Occipital lobe (tissue), 2 donors: Measurements from ENCODE around the gene SERPINB6. TPM values are rescaled to one million over a fixed set of nuclear protein-coding genes. Genes with fewer than 3 reads are reported as not detected.
A peak's percentile ranks its signal among the peaks of the same experiment; 100 is the strongest.
"Not testable (repeated sequence)": the region's sequence is repeated elsewhere in the genome, so short reads cannot be mapped to it uniquely, and the experiment has no call there.

ENCODE experiments used
- DNase-seq: peaks from one replicate; lab custom pipeline; 2025; lab: John Stamatoyannopoulos, UW
- total RNA-seq: library from RNA; depleted of rRNA; stranded (reverse); fragments of >200 nt; gene quantifications from one replicate; pipeline ENCODE4 v1.2.3, GENCODE V29; 2014

SERPINB6 gene
- total RNA-seq, 1 donor from 2014 or later, result 12.3 TPM

DNA sequence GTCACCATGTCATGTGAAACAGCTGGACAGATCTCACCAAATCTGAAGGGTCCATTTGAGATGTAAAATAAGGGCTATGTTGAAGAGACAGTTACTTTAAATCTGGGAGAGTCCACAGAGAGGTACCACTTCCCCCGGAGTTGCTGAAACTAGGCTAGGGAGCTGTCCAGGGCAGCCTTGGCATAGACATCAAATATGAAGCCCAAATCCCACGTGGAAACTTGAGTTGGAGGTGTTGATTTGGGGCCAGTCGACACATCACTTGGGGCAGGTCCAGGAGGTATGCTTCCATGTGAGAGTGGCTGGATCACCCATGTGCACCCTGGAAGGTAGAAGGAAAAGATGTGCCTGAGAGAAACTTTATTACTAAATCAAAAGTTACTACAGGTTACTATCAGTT is 56.2 kb downstream of the SERPINB6 start:
- DNase-seq, result no peak

DNA sequence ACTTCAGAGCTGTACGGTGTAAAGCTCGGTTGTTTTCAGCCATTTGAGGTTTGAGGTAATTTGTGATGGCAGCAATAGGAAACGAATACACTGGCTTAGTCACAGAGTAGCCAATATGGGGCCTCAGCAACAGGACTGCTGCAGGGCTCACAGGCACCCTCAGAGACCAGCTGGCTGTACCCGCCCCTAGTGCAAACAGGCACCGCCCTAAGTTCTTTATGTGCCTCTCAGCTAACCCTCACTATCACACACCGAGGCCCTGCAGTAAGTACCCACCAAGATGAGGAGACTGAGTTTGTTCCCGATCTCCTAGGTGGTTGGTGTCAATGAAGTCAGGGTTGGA is 57.1 kb downstream of the SERPINB6 start:
- DNase-seq, result no peak

DNA sequence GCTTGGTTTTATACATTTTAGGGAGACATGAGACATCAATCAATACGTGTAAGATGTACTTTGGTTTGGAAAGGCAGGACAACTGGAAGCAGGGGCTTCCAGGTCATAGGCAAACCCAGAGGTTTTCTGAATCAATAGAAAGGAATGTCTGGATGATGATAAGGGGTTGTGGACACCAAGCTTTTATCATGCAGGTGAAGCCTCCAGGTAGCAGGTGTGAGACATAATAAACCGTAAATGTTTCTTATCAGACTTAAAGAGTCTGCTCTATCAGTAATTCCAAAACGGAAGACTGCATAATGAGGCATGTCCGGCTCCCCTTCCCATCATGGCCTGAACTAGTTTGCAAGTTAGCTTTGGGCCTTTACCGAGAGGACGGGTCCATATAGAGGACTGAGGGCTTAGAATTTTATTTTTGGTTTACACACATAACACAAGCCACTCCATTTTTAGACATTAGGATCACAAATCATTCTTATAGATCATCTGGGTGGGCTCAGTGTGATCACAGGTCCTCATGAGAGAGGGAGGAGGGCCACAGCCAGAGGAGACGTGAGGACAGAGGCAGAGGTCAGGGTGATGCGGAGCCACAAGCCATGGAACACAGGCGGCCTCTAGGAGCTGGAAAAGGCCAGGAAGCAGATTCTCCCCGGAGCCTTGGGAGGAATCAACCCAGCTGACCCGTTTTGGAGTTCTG is 57.6 kb downstream of the SERPINB6 start:
- DNase-seq, result no peak

DNA sequence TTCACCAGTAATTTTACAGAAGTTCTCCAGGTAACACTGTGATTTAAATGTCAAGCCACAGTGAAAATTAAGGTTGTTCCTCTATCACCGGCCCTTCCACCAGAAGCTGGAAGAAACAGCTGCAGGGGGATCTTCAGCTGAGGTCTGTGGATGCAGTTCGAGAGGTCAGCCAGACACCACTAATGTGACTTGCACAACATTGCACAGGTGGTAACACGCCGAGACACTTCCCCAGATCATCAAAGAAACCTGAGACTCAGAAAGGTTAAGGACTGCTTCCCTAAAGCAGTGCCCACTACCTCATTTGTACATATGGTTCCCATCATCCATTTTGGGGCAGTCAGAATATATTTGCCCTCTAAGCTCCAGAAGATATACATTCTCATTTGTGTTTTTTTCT is 60.2 kb downstream of the SERPINB6 start:
- DNase-seq, result no peak

DNA sequence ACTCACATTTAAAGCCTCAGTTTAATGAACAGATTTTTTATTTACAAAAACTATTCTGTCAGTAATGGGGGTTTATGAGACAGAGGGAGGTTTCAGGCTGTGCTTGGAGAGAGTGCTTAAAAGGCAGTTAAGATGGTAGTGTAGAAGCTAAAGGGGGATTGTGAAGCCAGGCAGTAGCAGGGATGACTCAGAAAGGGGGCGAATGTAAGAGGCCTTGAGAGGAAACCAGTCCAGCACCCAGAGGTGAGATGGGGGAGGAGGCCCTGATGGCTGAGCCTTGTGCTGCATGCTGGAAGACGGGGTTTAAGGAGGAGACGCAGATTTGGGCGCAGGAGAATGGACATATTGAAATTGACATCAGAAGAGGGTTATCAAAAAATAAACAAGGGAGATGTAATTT is 61.6 kb downstream of the SERPINB6 start:
- no peak for DNase-seq

DNA sequence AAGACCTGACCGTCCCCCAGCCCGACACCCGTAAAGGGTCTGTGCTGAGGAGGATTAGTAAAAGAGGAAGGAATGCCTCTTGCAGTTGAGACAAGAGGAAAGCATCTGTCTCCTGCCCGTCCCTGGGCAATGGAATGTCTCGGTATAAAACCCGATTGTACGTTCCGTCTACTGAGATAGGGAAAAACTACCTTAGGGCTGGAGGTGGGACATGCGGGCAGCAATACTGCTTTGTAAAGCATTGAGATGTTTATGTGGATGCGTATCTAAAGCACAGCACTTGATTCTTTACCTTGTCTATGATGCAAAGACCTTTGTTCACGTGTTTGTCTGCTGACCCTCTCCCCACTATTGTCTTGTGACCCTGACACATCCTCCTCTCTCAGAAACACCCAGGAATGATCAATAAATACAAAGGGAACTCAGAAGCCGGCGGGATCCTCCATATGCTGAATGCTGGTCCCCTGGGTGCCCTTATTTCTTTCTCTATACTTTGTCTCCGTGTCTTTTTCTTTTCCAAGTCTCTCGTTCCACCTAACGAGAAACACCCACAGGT is 62.2 kb downstream of the SERPINB6 start:
- not testable (repeated sequence) for DNase-seq

DNA sequence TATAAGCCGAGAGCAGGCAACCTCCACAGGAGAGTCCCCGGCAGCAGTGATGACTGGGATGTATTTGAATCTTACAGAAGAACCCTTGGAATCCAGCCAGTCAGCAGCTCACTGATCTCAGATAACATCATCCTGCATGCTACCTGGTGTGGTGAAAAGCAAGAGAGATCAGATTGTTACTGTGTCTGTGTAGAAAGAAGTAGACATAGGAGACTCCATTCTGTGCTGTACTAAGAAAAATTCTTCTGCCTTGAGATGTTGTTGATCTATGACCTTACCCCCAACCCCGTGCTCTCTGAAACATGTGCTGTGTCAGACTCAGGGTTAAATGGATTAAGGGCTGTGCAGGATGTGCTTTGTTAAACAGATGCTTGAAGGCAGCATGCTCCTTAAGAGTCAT is 62.9 kb downstream of the SERPINB6 start:
- not testable (repeated sequence) for DNase-seq

DNA sequence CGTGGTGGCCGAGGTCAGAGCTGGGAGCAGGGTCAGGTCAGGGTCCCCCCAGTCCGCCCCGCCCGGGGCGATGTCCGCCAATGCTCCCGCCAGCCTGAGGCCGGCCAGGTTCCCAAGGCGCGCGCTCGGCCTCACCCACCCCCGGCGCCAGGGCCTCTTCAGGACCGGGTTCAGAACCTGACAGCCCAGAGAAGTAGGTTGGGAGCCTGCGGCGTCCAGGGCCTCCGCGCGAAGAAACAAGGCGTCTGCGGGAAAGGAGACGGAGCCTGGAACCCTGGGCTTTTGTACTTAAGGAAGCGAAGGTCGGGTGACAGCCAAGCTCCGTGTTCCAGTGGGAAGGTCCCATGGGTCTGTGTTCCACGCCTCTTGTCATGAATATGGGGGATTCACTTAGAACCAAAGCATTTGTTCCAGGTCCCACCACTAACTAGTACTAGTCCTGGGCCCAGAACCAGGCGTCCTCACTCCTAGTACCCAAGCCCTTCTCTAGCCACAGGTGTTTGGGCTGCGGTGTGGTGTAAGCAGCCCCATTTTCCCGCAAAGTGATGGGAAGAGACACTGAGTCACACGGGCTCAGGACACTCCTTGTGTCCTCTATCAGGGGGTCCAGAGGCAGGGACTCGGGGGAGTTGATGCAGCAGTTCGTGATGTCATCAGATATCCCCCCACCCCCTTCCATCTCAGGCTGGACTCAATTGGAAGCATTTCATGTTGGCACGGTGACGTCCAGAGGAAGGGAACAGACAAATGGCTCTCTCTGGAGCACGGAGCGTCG is 67.8 kb downstream of the SERPINB6 start:
- DNase-seq, result not testable (repeated sequence)

DNA sequence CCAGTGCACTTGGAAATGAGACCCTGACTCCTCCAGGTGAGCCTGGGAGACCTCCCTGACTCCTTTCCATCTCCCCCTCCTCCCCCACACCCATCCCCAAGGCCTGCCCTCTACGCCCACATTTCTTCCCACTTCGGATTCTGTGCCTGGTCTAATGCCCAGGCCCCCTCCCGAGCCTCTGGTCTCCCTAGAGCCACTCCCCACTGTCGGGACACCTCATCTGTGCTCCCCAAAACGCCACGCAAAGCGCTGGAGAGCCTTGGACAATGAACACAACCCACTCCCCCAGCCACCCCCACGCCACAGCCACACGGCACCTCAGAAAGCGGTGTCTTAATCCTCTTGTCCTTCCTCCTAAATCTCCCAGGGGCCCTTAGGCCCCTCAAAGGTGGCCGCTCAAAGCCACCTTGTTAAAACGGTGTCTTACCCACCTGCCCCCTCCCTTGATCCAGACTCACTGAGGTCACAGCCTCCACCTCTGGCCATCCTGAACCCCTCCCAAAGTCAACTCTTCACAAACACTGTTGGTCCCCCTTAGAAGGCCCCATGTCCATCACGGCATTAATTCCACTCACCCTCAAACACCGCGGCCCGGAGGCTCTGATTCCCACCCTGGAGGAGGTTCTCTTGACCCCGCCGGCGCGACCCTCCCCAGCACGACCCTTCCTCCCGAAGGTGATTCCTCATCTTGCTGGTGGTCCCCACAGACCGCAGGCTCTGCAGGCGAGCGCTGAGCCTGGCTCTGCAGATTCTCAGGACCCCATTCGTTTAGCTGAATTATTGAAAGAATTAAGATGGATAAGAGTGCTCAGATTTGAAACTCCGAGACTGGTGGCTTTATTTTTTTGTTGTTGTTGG is 69.5 kb downstream of the SERPINB6 start:
- not testable (repeated sequence) for DNase-seq

DNA sequence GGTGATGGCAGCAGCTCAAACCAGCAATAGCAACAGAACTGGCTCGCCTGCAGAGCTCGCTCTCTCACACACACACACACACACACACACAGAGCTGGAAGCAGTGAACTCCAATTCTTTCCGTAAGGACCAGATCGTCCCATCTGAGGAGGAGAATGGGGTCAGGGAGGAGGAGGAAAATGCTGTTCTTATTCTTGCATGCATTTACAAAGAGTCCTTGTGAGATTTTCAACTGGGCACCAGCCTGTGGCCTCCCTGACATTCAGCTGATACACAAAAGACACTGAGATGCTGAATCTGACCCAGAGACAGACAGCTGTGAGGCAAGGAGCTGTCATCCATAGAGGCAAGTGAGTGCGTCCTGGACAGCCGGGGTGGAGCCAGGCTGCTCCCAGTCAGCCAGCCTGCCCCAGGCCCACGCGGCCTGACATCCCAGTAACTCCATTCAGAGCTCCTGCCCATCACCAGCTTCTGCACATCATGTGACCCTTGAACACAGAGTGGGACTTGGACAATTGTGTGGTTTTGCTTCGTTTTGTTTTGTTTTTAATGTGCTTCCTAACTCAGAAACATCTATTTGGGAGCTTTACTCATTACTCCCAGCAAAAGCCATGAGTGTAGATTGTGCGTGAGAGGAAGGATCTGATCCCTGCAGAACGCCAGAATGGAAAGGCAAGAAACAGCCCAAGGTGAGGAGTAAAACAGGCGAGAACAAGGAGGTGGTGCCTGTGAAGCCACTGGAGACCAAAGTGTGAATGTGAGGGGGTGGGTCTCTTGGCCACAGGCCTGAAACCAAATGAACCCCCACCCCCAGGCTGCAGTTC is 70.3 kb downstream of the SERPINB6 start:
- DNase-seq, result peak; percentile 57

DNA sequence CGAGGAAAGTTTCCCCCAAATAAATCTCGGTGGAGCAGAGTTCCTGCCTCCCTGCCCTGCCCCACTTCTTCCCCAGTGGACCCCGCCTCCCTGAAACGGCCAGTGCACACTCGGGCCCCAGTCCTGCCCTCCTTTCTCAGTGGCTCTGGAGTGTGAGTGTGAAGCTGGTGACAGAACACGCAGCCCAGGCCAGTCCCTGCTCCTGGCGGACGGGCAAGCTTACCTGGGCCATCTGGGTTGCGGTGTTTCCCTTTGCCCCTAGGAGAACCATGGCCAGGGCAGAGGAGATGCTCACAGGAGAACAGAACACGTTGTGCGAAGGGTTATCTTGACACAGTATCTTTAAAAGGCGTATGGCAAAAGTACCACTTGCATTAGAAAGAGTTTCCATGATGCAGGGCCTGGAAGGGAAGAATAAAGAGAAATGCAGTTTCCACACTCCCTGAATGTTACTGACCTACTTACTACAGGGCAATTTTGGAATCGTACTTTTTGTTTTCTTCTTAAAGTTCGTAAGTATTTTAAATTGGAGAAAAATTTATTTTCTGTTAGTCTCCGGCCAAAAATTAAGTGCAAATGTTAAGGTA is 71.1 kb downstream of the SERPINB6 start:
- DNase-seq, result no peak

DNA sequence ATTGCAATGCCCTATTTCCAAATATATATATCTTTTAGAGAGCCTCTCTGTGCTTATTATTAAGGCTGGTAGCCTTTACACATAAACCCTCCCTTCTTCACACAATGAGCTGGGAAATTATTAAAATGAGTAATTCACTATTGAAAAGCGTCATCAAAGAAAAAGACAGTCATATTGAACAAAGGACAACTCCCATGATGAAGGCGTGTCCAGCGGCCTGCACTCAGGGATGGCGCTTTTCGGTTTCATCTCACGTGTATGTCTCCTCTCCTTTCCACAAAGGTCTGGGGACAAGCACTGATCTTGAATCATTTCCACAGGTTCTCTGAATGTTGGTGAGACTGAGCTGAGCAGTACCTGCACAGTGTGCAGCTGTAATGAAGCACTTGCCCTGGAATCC is 71.8 kb downstream of the SERPINB6 start:
- DNase-seq, result no peak

Other genes starting within 250 kb of the SERPINB6 start
- gene MYLK4, start 220.6 kb downstream of the SERPINB6 start, total RNA-seq, result 0.47 TPM
- 48.7 TPM for gene WRNIP1, start 206.2 kb downstream of the SERPINB6 start, total RNA-seq
- 2.3 TPM for gene SERPINB1, start 129.7 kb downstream of the SERPINB6 start, total RNA-seq
- gene SERPINB9, start 68.3 kb downstream of the SERPINB6 start, total RNA-seq, result 1.6 TPM
- 8.0 TPM for gene NQO2, start 28.3 kb upstream of the SERPINB6 start, total RNA-seq
- gene RIPK1, start 96.9 kb upstream of the SERPINB6 start, total RNA-seq, result 5.3 TPM
- gene BPHL, start 147.1 kb upstream of the SERPINB6 start, total RNA-seq, result 18.9 TPM
- gene TUBB2A, start 186.0 kb upstream of the SERPINB6 start, total RNA-seq, result 1,207 TPM